CD4-positive, CD25-positive, alpha-beta regulatory T cell (primary cell): ENCODE results near the gene MMP25. TPM values are rescaled to one million over a fixed set of nuclear protein-coding genes. Genes with fewer than 3 reads are reported as not detected.

Source experiments
- ATAC-seq, 2 donors: fragments of 150-1000 bp; cut with Tn5 transposase; one replicate each; pipeline ENCODE4 v1.10.0; 2021; ENCODE audit warnings: low read depth in 2 of 2, moderate number of reproducible peaks in 2 of 2, moderate library complexity in 1 of 2
- DNase-seq, 3 donors: peaks; one replicate each; pipeline versions ENCODE4 v3.0.0 to v3.0.0-alpha.2; 2012 to 2022; ENCODE audit warnings: mixed read lengths in 1 of 3
- H3K27ac ChIP-seq: one replicate; pipeline ENCODE4 v1.7.0; 2013; ENCODE audit warnings: mild to moderate bottlenecking, low read length; ENCODE audit not compliant: insufficient read depth, poor library complexity, severe bottlenecking
- H3K27me3 ChIP-seq: one replicate; pipeline ENCODE4 v1.7.0; 2013; ENCODE audit warnings: low read length; ENCODE audit not compliant: control insufficient read depth, insufficient read depth
- H3K36me3 ChIP-seq: one replicate; pipeline ENCODE4 v1.7.0; 2013; ENCODE audit warnings: mild to moderate bottlenecking, low read length, moderate library complexity; ENCODE audit not compliant: control insufficient read depth, insufficient read depth
- H3K4me1 ChIP-seq: 2 replicates; pipeline ENCODE4 v1.7.0; 2013; ENCODE audit warnings: mild to moderate bottlenecking, low read length; ENCODE audit not compliant: insufficient read depth, control insufficient read depth, poor library complexity, severe bottlenecking
- H3K4me3 ChIP-seq: one replicate; pipeline ENCODE4 v1.7.0; 2013; ENCODE audit warnings: low read depth, mild to moderate bottlenecking, low read length, moderate library complexity
- H3K9me3 ChIP-seq, 2 experiments: 1 replicate in 1 of 2; 2 replicates in 1 of 2; pipeline ENCODE4 v1.7.0; 2013; ENCODE audit warnings: low read length in 2 of 2, mild to moderate bottlenecking in 1 of 2, moderate library complexity in 1 of 2; ENCODE audit not compliant: control insufficient read depth in 2 of 2
- H3K27ac Mint-ChIP-seq, 3 donors: one replicate each; pipeline ENCODE4 v1.8.0; 2020 to 2022; ENCODE audit warnings: mild to moderate bottlenecking in 3 of 3, mixed read lengths in 3 of 3, moderate library complexity in 2 of 3
- H3K27me3 Mint-ChIP-seq: one replicate; pipeline ENCODE4 v1.8.0; 2022; ENCODE audit warnings: mild to moderate bottlenecking, mixed read lengths
- H3K36me3 Mint-ChIP-seq: one replicate; pipeline ENCODE4 v1.8.0; 2020; ENCODE audit warnings: mixed read lengths
- H3K4me1 Mint-ChIP-seq, 4 donors: one replicate each; pipeline ENCODE4 v1.8.0; 2020 to 2022; ENCODE audit warnings: mixed read lengths in 4 of 4, mild to moderate bottlenecking in 1 of 4
- H3K4me3 Mint-ChIP-seq, 4 donors: one replicate each; pipeline ENCODE4 v1.8.0; 2020 to 2022; ENCODE audit warnings: mild to moderate bottlenecking in 4 of 4, mixed read lengths in 4 of 4, moderate library complexity in 3 of 4
- H3K9me3 Mint-ChIP-seq, 7 donors: one replicate each; pipeline ENCODE4 v1.8.0; 2020 to 2022; ENCODE audit warnings: mixed read lengths in 7 of 7, mild to moderate bottlenecking in 3 of 7, moderate library complexity in 2 of 7
- polyA plus RNA-seq, 4 donors: library from polyadenylated mRNA; unstranded; fragments of 300-500 nt; fragmentation: Illumina TruSeq; gene quantifications; one replicate each; pipeline ENCODE4 v1.2.3, GENCODE V29; 2021
- total RNA-seq: library from RNA; stranded (reverse); gene quantifications from one replicate; pipeline ENCODE4 v1.2.3, GENCODE V29; 2022

MMP25 gene
- total and polyA plus RNA-seq, 5 donors from 2014 or later, result 0.16 to 1.6 (median 0.65) TPM; not detected in 1

- Mint-ChIP-seq H3K36me3 (no peaks in the 10 kb centered on the region), H3K27me3 (no peaks in the 10 kb centered on the region), H3K27ac (peak within 1 kb of the TSS; percentile 75 to 86 (median 84)), H3K4me1 (peaks cover 16 to 77% (median 41%) of the 10 kb centered on the region in 4 donors), H3K9me3 (no peaks in the 10 kb centered on the region), H3K4me3 (peak within 1 kb of the TSS; percentile 70 to 93 (median 81))
- H3K36me3 ChIP-seq, result no peaks in the 10 kb centered on the region
- peaks cover 54% of the 10 kb centered on the region for H3K4me1 ChIP-seq
- peak within 1 kb of the TSS; percentile 47 for H3K27ac ChIP-seq
- no peak for ATAC-seq
- no peak for DNase-seq
- H3K27me3 ChIP-seq, result no peaks in the 10 kb centered on the region
- H3K4me3 ChIP-seq, result peak within 1 kb of the TSS; percentile 53
- H3K9me3 ChIP-seq, result no peaks in the 10 kb centered on the region
Measured at GRCh38 chr16:3098459-3099394, 52.4 kb downstream of the MMP25 start, which contains the start of gene ZSCAN10. TSS of gene ZSCAN10 (minus strand) at chr16:3099294. CDS start at chr16:3092937, 6,357 bp downstream.

GRCh38 chr16:3099395-3099731 lies 53.0 kb downstream of the MMP25 start:
- no peak for ATAC-seq
- peaks cover 50% of the 10 kb centered on the region for H3K4me1 ChIP-seq
- no peaks in the 10 kb centered on the region for H3K9me3 ChIP-seq
- H3K4me3 ChIP-seq, result no peak overlapping the region
- Mint-ChIP-seq H3K9me3 (no peaks in the 10 kb centered on the region), H3K36me3 (no peaks in the 10 kb centered on the region), H3K4me3 (peak overlapping the region in 2 of 4 donors; percentile 28 to 73), H3K27ac (peak overlapping the region in 1 of 3 donors; percentile 84), H3K4me1 (peaks cover 15 to 74% (median 40%) of the 10 kb centered on the region in 4 donors), H3K27me3 (no peaks in the 10 kb centered on the region)
- no peaks in the 10 kb centered on the region for H3K27me3 ChIP-seq
- no peaks in the 10 kb centered on the region for H3K36me3 ChIP-seq
- DNase-seq, result no peak
- peak overlapping the region; percentile 47 for H3K27ac ChIP-seq

GRCh38 chr16:3099732-3100499 lies 53.6 kb downstream of the MMP25 start:
- no peaks in the 10 kb centered on the region for H3K27me3 ChIP-seq
- DNase-seq (peak; percentile 76 to 95 (median 85)), ATAC-seq (peak; percentile 86)
- Mint-ChIP-seq H3K4me1 (peaks cover 9 to 68% (median 35%) of the 10 kb centered on the region in 4 donors), H3K36me3 (no peaks in the 10 kb centered on the region), H3K27ac (peak overlapping the region; percentile 75 to 86 (median 84)), H3K4me3 (peak overlapping the region; percentile 70 to 93 (median 81)), H3K27me3 (no peaks in the 10 kb centered on the region), H3K9me3 (no peaks in the 10 kb centered on the region)
- H3K4me3 ChIP-seq, result peak overlapping the region; percentile 53
- H3K9me3 ChIP-seq, result no peaks in the 10 kb centered on the region
- H3K4me1 ChIP-seq, result peaks cover 44% of the 10 kb centered on the region
- peak overlapping the region; percentile 47 for H3K27ac ChIP-seq
- no peaks in the 10 kb centered on the region for H3K36me3 ChIP-seq

GRCh38 chr16:3101018-3101840 lies 54.9 kb downstream of the MMP25 start:
- DNase-seq (peak in 2 of 3 donors; percentile 57 to 71), ATAC-seq (no peak)
- Histone ChIP-seq H3K36me3 (no peaks in the 10 kb centered on the region), H3K27ac (peak overlapping the region; percentile 41), H3K9me3 (no peaks in the 10 kb centered on the region), H3K27me3 (no peaks in the 10 kb centered on the region), H3K4me1 (peaks cover 37% of the 10 kb centered on the region), H3K4me3 (peak overlapping the region; percentile 70)
- H3K27ac Mint-ChIP-seq, result peak overlapping the region; percentile 74 to 93 (median 92)
- no peaks in the 10 kb centered on the region for H3K36me3 Mint-ChIP-seq
- H3K4me1 Mint-ChIP-seq, result peaks cover 11 to 65% (median 34%) of the 10 kb centered on the region in 4 donors
- no peaks in the 10 kb centered on the region for H3K9me3 Mint-ChIP-seq
- H3K27me3 Mint-ChIP-seq, result no peaks in the 10 kb centered on the region
- peak overlapping the region; percentile 73 to 92 (median 88) for H3K4me3 Mint-ChIP-seq

GRCh38 chr16:3101841-3102470 lies 55.6 kb downstream of the MMP25 start:
- no peak for ATAC-seq
- peak overlapping the region; percentile 48 for H3K4me3 ChIP-seq
- peak overlapping the region; percentile 74 to 93 (median 92) for H3K27ac Mint-ChIP-seq
- no peaks in the 10 kb centered on the region for H3K9me3 ChIP-seq
- H3K27me3 Mint-ChIP-seq, result no peaks in the 10 kb centered on the region
- H3K4me3 Mint-ChIP-seq, result peak overlapping the region; percentile 73 to 92 (median 88)
- peaks cover 38% of the 10 kb centered on the region for H3K4me1 ChIP-seq
- H3K36me3 Mint-ChIP-seq, result no peaks in the 10 kb centered on the region
- no peaks in the 10 kb centered on the region for H3K36me3 ChIP-seq
- peaks cover 11 to 65% (median 33%) of the 10 kb centered on the region in 4 donors for H3K4me1 Mint-ChIP-seq
- peak in 1 of 3 donors; percentile 62 for DNase-seq
- no peaks in the 10 kb centered on the region for H3K9me3 Mint-ChIP-seq
- H3K27me3 ChIP-seq, result no peaks in the 10 kb centered on the region
- peak overlapping the region; percentile 41 for H3K27ac ChIP-seq

GRCh38 chr16:3106205-3106928 lies 60.0 kb downstream of the MMP25 start:
- Mint-ChIP-seq H3K36me3 (no peaks in the 10 kb centered on the region), H3K27me3 (peaks cover 4% of the 10 kb centered on the region), H3K4me1 (peaks cover 11 to 42% (median 25%) of the 10 kb centered on the region in 4 donors), H3K4me3 (peak overlapping the region; percentile 85 to 97 (median 88)), H3K9me3 (no peaks in the 10 kb centered on the region), H3K27ac (peak overlapping the region; percentile 89 to 91 (median 91))
- no peaks in the 10 kb centered on the region for H3K36me3 ChIP-seq
- no peaks in the 10 kb centered on the region for H3K9me3 ChIP-seq
- peak; percentile 91 to 94 for ATAC-seq
- peaks cover 24% of the 10 kb centered on the region for H3K4me1 ChIP-seq
- DNase-seq, result peak; percentile 86 to 94 (median 88)
- peak overlapping the region; percentile 78 for H3K4me3 ChIP-seq
- H3K27me3 ChIP-seq, result no peaks in the 10 kb centered on the region
- H3K27ac ChIP-seq, result peak overlapping the region; percentile 85
